Measurements from ENCODE around the gene NIPAL4.
"Not testable (repeated sequence)": the region's sequence is repeated elsewhere in the genome, so short reads cannot be mapped to it uniquely, and the experiment has no call there.

NIPAL4 gene

GRCh38 chr5:157463081-157463480 lies 3.1 kb downstream of the NIPAL4 start:
- no peak for DNase-seq (ENCODE audit: low spot score)

GRCh38 chr5:157463621-157464518 lies 3.9 kb downstream of the NIPAL4 start:
- DNase-seq (ENCODE audit: low spot score), result no peak

- DNase-seq (ENCODE audit: low spot score), result no peak
These were observed 4.6 kb downstream of the NIPAL4 start for GRCh38 chr5:157464519-157465171.

GRCh38 chr5:157468293-157468965 lies 8.4 kb downstream of the NIPAL4 start:
- no peak for DNase-seq (ENCODE audit: low spot score)

- DNase-seq (ENCODE audit: low spot score), result no peak
These were observed 9.1 kb downstream of the NIPAL4 start for GRCh38 chr5:157469073-157469472.

GRCh38 chr5:157469687-157470086 lies 9.7 kb downstream of the NIPAL4 start:
- no peak for DNase-seq (ENCODE audit: low spot score)

GRCh38 chr5:157470631-157471030 lies 10.6 kb downstream of the NIPAL4 start:
- DNase-seq (ENCODE audit: low spot score), result no peak

- peak; percentile 34 for DNase-seq (ENCODE audit: low spot score)
These were observed 11.7 kb downstream of the NIPAL4 start for GRCh38 chr5:157471709-157472108.

- no peak for DNase-seq (ENCODE audit: low spot score)
These were observed 13.6 kb downstream of the NIPAL4 start for GRCh38 chr5:157473383-157474320.

GRCh38 chr5:157475432-157475831 lies 15.4 kb downstream of the NIPAL4 start:
- no peak for DNase-seq (ENCODE audit: low spot score)

GRCh38 chr5:157476702-157477408 lies 16.8 kb downstream of the NIPAL4 start:
- peak; percentile 75 for DNase-seq (ENCODE audit: low spot score)

- no peak for DNase-seq (ENCODE audit: low spot score)
These were observed 17.9 kb downstream of the NIPAL4 start for GRCh38 chr5:157477814-157478494.

- DNase-seq (ENCODE audit: low spot score), result no peak
These were observed 18.7 kb downstream of the NIPAL4 start for GRCh38 chr5:157478726-157479125.

GRCh38 chr5:157479166-157479565 lies 19.2 kb downstream of the NIPAL4 start:
- DNase-seq (ENCODE audit: low spot score), result no peak

- no peak for DNase-seq (ENCODE audit: low spot score)
These were observed 19.8 kb downstream of the NIPAL4 start for GRCh38 chr5:157479612-157480510.

- no peak for DNase-seq (ENCODE audit: low spot score)
These were observed 21.3 kb downstream of the NIPAL4 start for GRCh38 chr5:157481265-157481664.

- no peak for DNase-seq (ENCODE audit: low spot score)
These were observed 21.7 kb downstream of the NIPAL4 start for GRCh38 chr5:157481666-157482065.

- not testable (repeated sequence) for DNase-seq (ENCODE audit: low spot score)
These were observed 22.7 kb downstream of the NIPAL4 start for GRCh38 chr5:157482702-157483101.

- DNase-seq (ENCODE audit: low spot score), result no peak
These were observed 24.8 kb downstream of the NIPAL4 start for GRCh38 chr5:157484768-157485167.

Data from SK-N-DZ (cell line).